Esophagus muscularis mucosa (tissue), 4 donors: ENCODE measurements around the gene PTCD1.
"Not testable (repeated sequence)": the region's sequence is repeated elsewhere in the genome, so short reads cannot be mapped to it uniquely, and the experiment has no call there.

Experiments
- EP300 ChIP-seq: sonication (generic); formaldehyde crosslinking; IDR thresholded peaks from one replicate; pipeline ENCODE4 v1.6.1; 2017; ENCODE audit warnings: antibody characterized with exemption
- POLR2AphosphoS5 ChIP-seq, 2 donors: sonication (generic); formaldehyde crosslinking; IDR thresholded peaks; one replicate each; pipeline ENCODE4 v1.6.1; 2017; ENCODE audit warnings: antibody characterized with exemption in 2 of 2
- TF ChIP-seq, protein P1 (sequence below), 3 experiments: fragments of 200-600 bp in 2 of 3; fragments of 450-650 bp in 1 of 3; sonication (generic) in 2 of 3; IDR thresholded peaks; one replicate each; pipeline ENCODE4 v1.5.1; 2017 to 2019; ENCODE audit warnings: antibody characterized with exemption in 3 of 3, mild to moderate bottlenecking in 2 of 3, moderate library complexity in 1 of 3

DNA sequence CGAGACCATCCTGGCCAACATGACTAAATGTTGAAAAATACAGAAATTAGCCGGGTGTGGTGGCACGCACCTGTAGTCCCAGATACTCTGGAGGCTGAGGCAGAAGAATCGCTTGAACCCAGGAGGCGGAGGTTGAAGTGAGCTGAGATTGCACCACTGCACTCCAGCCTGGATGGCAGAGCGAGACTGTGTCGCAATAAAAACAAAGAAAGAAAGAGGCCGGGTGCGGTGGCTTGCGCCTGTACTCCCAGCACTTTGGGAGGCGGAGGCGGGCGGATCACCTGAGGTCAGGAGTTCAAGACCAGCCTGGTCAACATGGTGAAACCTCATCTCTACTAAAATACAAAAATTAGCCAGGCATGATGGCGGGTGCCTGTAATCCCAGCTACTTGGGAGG is 51.4 kb downstream of the PTCD1 start:
- TF ChIP-seq, protein P1, sequence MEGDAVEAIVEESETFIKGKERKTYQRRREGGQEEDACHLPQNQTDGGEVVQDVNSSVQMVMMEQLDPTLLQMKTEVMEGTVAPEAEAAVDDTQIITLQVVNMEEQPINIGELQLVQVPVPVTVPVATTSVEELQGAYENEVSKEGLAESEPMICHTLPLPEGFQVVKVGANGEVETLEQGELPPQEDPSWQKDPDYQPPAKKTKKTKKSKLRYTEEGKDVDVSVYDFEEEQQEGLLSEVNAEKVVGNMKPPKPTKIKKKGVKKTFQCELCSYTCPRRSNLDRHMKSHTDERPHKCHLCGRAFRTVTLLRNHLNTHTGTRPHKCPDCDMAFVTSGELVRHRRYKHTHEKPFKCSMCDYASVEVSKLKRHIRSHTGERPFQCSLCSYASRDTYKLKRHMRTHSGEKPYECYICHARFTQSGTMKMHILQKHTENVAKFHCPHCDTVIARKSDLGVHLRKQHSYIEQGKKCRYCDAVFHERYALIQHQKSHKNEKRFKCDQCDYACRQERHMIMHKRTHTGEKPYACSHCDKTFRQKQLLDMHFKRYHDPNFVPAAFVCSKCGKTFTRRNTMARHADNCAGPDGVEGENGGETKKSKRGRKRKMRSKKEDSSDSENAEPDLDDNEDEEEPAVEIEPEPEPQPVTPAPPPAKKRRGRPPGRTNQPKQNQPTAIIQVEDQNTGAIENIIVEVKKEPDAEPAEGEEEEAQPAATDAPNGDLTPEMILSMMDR (IDR thresholded peaks at IDR 0.05) = not testable (repeated sequence)
- TF ChIP-seq EP300; POLR2AphosphoS5 (IDR thresholded peaks at IDR 0.05): not testable (repeated sequence)
